Adrenal gland (tissue), 5 donors: ENCODE data around the gene PDE7B.

Experiments
- POLR2A ChIP-seq, 2 donors: fragments of 450-650 bp; IDR thresholded peaks; one replicate each; pipeline ENCODE4 v1.6.1; 2017; ENCODE audit warnings: antibody characterized with exemption in 2 of 2, mild to moderate bottlenecking in 2 of 2, moderate library complexity in 1 of 2
- TF ChIP-seq, protein P1 (sequence below), 6 experiments: fragments of 450-650 bp in 4 of 6; fragments of 200-600 bp in 2 of 6; sonication (generic) in 1 of 6; IDR thresholded peaks; 1 replicate in 5 of 6; 2 replicates in 1 of 6; pipeline versions ENCODE4 v1.5.1 to v1.8.0; 2016 to 2021; ENCODE audit warnings: antibody characterized with exemption in 6 of 6, mild to moderate bottlenecking in 2 of 6, moderate library complexity in 1 of 6
- donor health status: DM: no; HTN: no; CAD: no.

DNA sequence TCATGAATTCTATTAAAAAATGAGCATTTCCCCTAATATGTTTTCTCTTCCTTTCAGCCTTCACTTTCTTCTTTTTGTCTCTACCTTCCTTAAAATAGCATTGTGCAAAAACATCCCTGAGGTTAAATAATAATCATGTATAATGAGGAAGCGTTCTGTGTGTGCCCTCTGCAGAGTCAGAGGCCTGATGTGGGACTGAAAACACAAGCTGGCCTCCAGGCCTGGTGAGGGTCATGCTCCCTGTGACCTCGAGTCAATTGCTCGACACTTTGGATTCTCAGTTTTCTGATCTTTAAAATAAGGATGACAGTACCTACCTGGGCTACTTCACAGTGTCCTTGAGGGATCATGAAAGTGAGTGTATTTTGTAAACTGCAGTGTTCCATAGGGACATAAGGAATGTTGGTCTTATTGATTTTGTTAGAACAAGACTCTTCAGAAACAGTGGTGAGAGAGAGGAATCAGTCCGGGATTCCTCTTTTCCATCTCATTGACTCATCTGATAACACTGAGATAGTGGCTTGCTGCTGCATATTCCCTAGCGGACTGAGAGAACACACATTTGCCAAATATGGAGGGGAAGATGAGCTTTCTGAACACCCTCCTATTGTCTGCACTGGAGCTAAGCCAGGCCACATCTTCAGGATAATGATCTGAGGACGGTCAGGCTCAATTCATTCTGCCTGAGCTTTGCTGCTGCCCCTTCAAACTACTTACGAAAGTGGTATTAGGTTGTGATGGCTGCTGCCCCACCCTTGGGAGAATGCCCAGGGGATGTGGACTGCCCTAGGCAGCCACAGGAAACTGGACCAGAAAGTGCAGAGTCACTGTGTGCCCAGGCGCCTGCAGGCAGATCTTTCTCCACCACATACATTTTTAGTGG lies 39.6 kb upstream of the PDE7B start:
- TF ChIP-seq, protein P1, sequence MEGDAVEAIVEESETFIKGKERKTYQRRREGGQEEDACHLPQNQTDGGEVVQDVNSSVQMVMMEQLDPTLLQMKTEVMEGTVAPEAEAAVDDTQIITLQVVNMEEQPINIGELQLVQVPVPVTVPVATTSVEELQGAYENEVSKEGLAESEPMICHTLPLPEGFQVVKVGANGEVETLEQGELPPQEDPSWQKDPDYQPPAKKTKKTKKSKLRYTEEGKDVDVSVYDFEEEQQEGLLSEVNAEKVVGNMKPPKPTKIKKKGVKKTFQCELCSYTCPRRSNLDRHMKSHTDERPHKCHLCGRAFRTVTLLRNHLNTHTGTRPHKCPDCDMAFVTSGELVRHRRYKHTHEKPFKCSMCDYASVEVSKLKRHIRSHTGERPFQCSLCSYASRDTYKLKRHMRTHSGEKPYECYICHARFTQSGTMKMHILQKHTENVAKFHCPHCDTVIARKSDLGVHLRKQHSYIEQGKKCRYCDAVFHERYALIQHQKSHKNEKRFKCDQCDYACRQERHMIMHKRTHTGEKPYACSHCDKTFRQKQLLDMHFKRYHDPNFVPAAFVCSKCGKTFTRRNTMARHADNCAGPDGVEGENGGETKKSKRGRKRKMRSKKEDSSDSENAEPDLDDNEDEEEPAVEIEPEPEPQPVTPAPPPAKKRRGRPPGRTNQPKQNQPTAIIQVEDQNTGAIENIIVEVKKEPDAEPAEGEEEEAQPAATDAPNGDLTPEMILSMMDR (IDR thresholded peaks at IDR 0.05): no peak
- TF ChIP-seq POLR2A (IDR thresholded peaks at IDR 0.05): no peak
